A673 (cell line): ENCODE data around the gene LTF. TPM values are rescaled to one million over a fixed set of nuclear protein-coding genes. Genes with fewer than 3 reads are reported as not detected.

Experiments used
- BruUV-seq: library from RNA; stranded (reverse); fragments of 400-500 nt; replicated peaks from 2 replicates; lab custom pipeline; 2021; lab: Mats Ljungman, UMichigan
- CTCF ChIA-PET: fragments of 300-600 bp; sonication (Branson Sonifier 250); formaldehyde crosslinking; loops from one replicate; lab custom pipeline; 2022; ENCODE audit warnings: antibody characterized with exemption; lab: Charles Lee
- POLR2A ChIA-PET: fragments of 300-600 bp; sonication (Branson Sonifier 250); formaldehyde crosslinking; loops from one replicate; lab custom pipeline; 2022; ENCODE audit warnings: antibody characterized with exemption; ENCODE audit not compliant: low non-redundant PET; lab: Charles Lee
- DNase-seq: peaks from one replicate; pipeline ENCODE4 v3.0.0-alpha.2; 2015; ENCODE audit warnings: low spot score
- H3K27ac ChIP-seq: fragments of 200-600 bp; sonication (generic); 2 replicates; pipeline ENCODE4 v1.5.1; 2016; ENCODE audit warnings: mixed run types, low read depth, mild to moderate bottlenecking, mixed read lengths, antibody characterized with exemption, low read length; ENCODE audit not compliant: poor library complexity, severe bottlenecking
- H3K27me3 ChIP-seq: fragments of 200-600 bp; sonication (generic); replicated peaks from 2 replicates; pipeline ENCODE4 v1.6.1; 2017; ENCODE audit warnings: mixed run types, low read depth, mild to moderate bottlenecking, mixed read lengths, antibody characterized with exemption, low read length; ENCODE audit not compliant: insufficient read depth, poor library complexity
- H3K36me3 ChIP-seq: fragments of 200-600 bp; sonication (generic); 2 replicates; pipeline ENCODE4 v1.6.1; 2016; ENCODE audit warnings: mixed run types, mild to moderate bottlenecking, mixed read lengths, antibody characterized with exemption, low read length; ENCODE audit not compliant: insufficient read depth, poor library complexity, severe bottlenecking
- H3K4me1 ChIP-seq: fragments of 200-600 bp; sonication (generic); 2 replicates; pipeline ENCODE4 v1.6.1; 2017; ENCODE audit warnings: mixed run types, mild to moderate bottlenecking, mixed read lengths, antibody characterized with exemption, low read length; ENCODE audit not compliant: insufficient read depth, poor library complexity, severe bottlenecking
- H3K4me3 ChIP-seq: fragments of 200-600 bp; sonication (generic); 2 replicates; pipeline ENCODE4 v1.5.1; 2016; ENCODE audit warnings: low read depth, mixed run types, mild to moderate bottlenecking, mixed read lengths, low read length; ENCODE audit not compliant: poor library complexity, severe bottlenecking
- H3K9me3 ChIP-seq: fragments of 200-600 bp; sonication (generic); 2 replicates; pipeline ENCODE4 v1.6.1; 2016; ENCODE audit warnings: mixed run types, low read depth, mild to moderate bottlenecking, mixed read lengths, antibody characterized with exemption, low read length; ENCODE audit not compliant: poor library complexity, severe bottlenecking
- CTCF ChIP-seq: fragments of 300-800, 200-600 bp; sonication (generic); conservative IDR thresholded peaks from 2 replicates; pipeline ENCODE4 v1.5.1; 2017; ENCODE audit warnings: low read depth, mild to moderate bottlenecking, antibody characterized with exemption, low read length, moderate library complexity, mixed read lengths
- EZH2 ChIP-seq: fragments of 200-600 bp; sonication (generic); IDR thresholded peaks from 2 replicates; pipeline ENCODE4 v1.6.1; 2017; ENCODE audit warnings: borderline replicate concordance, low read depth, mild to moderate bottlenecking, mixed read lengths, antibody characterized with exemption, low read length; ENCODE audit not compliant: poor library complexity, severe bottlenecking
- intact Hi-C: fragments of 100-400 bp; cut with micrococcal nuclease; formaldehyde crosslinking; loops from one replicate; pipeline ENCODE4 v1.10.0; 2022; ENCODE audit not compliant: unreplicated experiment
- total RNA-seq: library from RNA; stranded (reverse); gene quantifications from 2 replicates; pipeline ENCODE4 v1.2.3, GENCODE V29; 2021

LTF gene
- total RNA-seq, 1 experiment from 2014 or later: not detected

GRCh38 chr3:46397111-46397510, 67.6 kb downstream of the LTF start:
- TF ChIP-seq CTCF: no peak
- no peak for TF ChIP-seq EZH2
- BruUV-seq: no TSS peak
- POLR2A ChIA-PET: no interaction called here
- Histone ChIP-seq H3K27me3 (no peaks in the 10 kb centered on the region), H3K4me1 (no peaks in the 10 kb centered on the region), H3K36me3 (no peaks in the 10 kb centered on the region), H3K27ac (no peak overlapping the region), H3K4me3 (no peak overlapping the region), H3K9me3 (no peaks in the 10 kb centered on the region)
- no peak for DNase-seq
- CTCF ChIA-PET: no interaction called here
- intact Hi-C loops: no loop called here

GRCh38 chr3:46395766-46396530, 68.8 kb downstream of the LTF start:
- ChIA-PET CTCF (no interaction called here), POLR2A (no interaction called here)
- no peak for TF ChIP-seq EZH2
- no peak for TF ChIP-seq CTCF
- Histone ChIP-seq H3K27me3 (no peaks in the 10 kb centered on the region), H3K4me1 (no peaks in the 10 kb centered on the region), H3K27ac (no peak overlapping the region), H3K9me3 (no peaks in the 10 kb centered on the region), H3K36me3 (no peaks in the 10 kb centered on the region), H3K4me3 (no peak overlapping the region)
- intact Hi-C loops: no loop called here
- no peak for DNase-seq
- BruUV-seq: no TSS peak

- POLR2A ChIA-PET: no interaction called here
- no peaks in the 10 kb centered on the region for H3K4me1 ChIP-seq
- no peak overlapping the region for H3K4me3 ChIP-seq
- no peak overlapping the region for H3K27ac ChIP-seq
- no peak for TF ChIP-seq CTCF
- TF ChIP-seq EZH2: no peak
- H3K9me3 ChIP-seq: no peaks in the 10 kb centered on the region
- BruUV-seq: no TSS peak
- no peak for DNase-seq
- CTCF ChIA-PET: no interaction called here
- intact Hi-C loops: no loop called here
- H3K27me3 ChIP-seq: no peaks in the 10 kb centered on the region
- no peaks in the 10 kb centered on the region for H3K36me3 ChIP-seq
These were observed 69.5 kb downstream of the LTF start for GRCh38 chr3:46395210-46395661.
